NCI-H2196 treated with DMSO at 0.1 percent for 48 hours (cell line): Measurements from ENCODE around the gene ADAMTS19.
"Not testable (repeated sequence)": the region's sequence is repeated elsewhere in the genome, so short reads cannot be mapped to it uniquely, and the experiment has no call there.

ENCODE experiments used
- DNase-seq: peaks from one replicate; lab custom pipeline; 2025; ENCODE audit not compliant: unreplicated experiment; lab: John Stamatoyannopoulos, UW

Gene ADAMTS19, protein sequence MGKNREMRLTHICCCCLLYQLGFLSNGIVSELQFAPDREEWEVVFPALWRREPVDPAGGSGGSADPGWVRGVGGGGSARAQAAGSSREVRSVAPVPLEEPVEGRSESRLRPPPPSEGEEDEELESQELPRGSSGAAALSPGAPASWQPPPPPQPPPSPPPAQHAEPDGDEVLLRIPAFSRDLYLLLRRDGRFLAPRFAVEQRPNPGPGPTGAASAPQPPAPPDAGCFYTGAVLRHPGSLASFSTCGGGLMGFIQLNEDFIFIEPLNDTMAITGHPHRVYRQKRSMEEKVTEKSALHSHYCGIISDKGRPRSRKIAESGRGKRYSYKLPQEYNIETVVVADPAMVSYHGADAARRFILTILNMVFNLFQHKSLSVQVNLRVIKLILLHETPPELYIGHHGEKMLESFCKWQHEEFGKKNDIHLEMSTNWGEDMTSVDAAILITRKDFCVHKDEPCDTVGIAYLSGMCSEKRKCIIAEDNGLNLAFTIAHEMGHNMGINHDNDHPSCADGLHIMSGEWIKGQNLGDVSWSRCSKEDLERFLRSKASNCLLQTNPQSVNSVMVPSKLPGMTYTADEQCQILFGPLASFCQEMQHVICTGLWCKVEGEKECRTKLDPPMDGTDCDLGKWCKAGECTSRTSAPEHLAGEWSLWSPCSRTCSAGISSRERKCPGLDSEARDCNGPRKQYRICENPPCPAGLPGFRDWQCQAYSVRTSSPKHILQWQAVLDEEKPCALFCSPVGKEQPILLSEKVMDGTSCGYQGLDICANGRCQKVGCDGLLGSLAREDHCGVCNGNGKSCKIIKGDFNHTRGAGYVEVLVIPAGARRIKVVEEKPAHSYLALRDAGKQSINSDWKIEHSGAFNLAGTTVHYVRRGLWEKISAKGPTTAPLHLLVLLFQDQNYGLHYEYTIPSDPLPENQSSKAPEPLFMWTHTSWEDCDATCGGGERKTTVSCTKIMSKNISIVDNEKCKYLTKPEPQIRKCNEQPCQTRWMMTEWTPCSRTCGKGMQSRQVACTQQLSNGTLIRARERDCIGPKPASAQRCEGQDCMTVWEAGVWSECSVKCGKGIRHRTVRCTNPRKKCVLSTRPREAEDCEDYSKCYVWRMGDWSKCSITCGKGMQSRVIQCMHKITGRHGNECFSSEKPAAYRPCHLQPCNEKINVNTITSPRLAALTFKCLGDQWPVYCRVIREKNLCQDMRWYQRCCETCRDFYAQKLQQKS

DNA sequence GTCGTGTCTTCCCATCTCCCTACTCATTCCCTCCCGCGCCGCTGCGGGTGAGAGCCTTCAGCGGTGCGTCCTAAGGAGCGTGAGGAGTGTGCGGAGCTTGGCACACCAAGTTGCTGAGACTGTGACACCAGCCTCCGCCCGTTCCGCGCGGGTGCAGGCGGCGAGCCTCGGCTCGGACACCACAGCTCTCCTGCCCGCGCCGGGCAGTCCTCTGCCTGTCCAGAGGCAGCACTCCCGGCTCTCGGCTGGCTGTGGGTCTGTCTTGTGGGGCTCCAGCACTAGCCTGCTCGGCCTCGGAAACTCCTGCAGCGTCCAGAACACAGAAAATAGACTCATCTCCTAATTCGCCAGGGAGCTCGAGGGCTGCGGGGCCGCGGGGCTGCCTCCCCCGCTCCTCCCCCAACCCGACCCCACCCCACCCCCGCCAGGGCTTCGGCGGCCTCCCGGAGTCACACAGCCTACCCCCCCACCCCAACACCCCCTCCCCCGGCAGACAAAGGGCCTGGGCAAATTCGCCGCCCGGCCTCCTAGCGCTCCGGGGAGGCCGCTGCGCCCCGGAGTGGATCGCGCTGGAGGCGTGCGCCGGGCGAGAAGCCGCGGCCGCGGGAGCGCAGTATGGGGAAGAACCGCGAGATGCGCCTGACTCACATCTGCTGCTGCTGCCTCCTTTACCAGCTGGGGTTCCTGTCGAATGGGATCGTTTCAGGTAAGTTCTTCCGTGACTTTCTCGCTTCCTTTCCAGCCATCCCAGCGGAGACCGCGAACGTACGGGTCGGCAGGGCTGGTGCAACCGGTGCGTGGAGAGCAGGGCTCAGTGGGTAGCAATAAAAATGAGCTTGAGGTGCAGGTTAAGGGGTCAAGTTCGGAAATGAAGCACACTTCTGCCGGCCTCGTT, at the start of gene ADAMTS19:
ADAMTS19 (plus strand) TSS at position 522 of the 895 bp plus-strand sequence; CDS start at position 616, 94 bp downstream.
- no peak for DNase-seq

DNA sequence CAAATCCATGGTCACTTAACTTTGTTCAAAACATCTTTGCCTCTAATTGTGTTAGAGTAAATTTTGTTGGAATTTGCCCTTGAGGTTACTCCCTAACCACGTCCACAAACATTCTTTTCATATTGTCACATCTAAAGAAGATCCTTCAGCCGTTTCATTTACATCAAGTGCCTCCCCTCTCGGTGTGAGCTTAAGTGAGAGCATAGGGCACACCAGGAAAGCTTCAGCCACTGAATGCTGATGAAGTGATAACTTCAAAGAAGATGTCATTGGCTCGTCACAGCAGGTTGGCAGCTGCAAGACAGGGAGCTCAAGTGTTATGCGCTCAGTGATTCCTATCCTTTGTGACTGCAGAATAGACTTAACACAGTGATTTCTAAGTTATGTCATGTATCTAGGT, 49.6 kb upstream of the ADAMTS19 start:
- no peak for DNase-seq

DNA sequence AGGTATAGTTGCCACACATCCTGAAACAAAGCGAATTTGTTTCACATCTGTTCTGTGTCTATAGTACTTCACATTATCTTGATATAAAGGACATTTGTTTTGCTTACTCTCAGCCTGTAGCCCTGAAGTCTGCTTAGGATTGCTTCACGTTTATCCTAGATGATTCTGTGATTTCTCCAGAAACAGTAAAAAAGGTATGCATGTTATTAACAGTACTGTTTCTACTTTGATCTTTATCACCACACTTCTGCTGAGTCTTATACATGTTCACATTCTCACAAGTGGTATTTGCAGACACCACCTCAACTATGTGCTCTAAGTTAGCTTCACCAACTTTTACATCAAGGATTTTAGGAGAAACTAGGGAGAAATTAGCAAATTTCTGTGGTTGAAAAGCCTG, 47.4 kb upstream of the ADAMTS19 start:
- DNase-seq: no peak

DNA sequence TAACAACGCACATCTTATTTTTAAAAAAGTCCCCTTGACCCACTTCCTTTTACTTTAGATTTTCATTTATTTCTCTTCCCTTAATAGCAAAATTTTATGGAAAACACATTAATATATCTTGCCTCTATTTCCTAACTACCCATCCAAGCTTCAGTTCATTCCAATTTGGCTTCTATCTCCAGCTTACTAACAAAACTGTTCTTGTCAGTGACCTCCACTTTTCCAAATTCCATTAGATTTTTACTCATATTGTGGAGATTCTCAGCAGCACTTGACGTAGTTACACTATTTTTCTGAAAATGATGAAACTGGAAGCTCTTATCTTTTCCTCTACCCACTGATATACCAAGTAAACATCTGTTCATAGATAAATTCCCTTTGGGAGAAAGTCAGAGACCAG, 46.5 kb upstream of the ADAMTS19 start:
- no peak for DNase-seq

DNA sequence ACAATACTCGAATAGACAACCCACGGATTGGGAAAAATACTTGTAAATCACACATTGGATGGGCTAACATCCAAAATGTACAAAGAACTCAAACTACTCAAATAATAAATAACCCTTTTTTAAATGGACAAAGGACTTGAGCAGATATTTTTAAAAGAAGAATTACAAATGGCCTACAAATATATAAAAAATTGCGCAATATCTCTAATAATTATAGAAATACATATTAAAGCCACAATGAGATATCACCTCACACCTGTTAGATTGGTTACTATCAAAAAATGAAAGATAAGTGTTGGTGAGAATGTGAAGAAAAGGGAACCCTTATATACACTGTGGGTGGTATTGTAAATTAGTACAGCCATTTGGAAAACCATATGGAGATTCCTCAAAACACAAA, 40.8 kb upstream of the ADAMTS19 start:
- DNase-seq: no peak

DNA sequence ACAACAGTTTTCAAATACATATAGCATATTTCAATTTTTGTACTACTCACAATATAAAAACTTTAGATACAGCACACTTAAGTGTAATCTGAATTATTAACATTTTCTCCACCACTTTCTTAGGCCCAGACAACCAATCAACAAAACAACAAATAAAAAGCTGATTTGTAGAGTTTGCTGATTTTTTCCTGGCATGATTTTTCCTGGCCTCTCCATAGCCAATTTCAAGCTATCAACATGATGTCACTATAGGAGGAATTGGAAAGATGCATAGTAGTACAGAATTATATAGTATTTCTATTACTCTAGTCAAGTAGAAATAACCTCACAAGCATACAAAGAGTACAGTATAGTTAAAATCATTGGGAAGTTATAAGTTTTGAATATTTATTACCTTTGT, 35.1 kb upstream of the ADAMTS19 start:
- DNase-seq: no peak

DNA sequence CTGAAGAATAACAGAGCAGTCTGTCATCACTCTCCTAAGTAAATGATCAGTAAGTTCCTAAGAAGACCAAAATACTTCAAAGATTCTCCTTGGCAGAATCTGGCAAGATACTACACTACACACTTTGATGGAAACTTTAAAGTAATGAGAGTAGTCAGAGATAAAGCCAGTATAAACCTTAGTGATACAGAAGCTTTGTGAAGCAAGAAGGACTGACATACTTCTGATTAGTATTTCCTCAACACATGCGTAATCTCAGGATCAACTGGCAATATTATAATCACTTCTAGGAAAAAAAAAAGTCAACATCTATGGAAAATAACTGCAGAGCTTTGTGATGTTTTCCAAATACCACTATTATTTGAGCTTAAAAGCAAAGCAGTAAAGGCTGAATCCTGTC, 34.0 kb upstream of the ADAMTS19 start:
- DNase-seq: no peak

DNA sequence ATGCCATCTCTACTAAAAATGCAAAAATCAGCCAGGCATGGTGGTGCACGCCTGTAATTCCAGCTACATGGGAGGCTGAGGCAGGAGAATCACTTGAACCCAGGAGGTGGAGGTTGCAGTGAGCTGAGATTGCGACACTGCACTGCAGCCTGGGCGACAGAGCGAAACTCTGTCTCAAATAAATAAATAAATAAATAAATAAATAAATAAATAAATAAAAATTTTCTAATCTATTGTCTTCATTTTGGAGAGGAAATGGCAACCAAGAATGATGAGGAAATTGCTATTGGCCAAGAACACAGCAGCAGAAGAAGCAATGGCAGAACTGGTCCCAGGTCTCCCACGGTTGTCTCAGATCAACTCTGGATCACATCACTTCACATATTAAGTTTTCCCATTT, 31.5 kb upstream of the ADAMTS19 start:
- not testable (repeated sequence) for DNase-seq

DNA sequence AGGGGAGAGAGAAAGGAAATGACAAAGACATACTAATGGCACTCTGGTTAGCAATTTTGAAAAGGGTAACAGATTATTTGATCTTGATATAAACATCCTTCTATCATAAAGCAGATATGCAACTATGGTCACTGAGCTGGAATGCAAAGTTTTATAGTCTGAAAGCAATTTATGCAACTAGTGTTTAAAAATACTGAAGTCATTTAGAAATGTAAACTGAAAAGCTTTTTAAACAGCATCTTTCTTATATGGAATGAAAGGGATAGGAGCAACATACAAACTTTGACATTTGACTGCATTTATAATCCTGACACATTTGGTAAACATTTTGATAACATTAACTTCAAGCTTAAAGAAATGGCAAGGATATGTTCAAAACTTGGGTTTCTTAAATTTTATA, 28.7 kb upstream of the ADAMTS19 start:
- no peak for DNase-seq

DNA sequence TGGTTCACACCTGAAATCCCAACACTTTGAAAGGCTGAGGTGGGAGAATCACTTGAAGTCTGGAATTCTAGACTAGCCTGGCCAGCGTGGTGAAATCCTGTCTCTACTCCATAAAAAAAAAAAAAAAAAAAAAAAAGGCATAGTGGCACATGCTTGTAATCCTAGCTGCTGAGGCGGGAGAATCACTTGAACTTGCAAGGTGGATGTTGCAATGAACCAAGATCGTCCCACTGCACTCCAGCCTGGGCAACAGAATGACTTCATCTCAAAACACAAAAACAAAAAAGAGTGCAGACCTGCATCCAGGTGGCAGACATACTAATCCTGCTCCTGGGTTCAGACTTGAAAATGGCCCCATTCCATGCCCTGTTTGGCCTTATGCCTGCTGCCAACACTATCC, 21.8 kb upstream of the ADAMTS19 start:
- DNase-seq: no peak

DNA sequence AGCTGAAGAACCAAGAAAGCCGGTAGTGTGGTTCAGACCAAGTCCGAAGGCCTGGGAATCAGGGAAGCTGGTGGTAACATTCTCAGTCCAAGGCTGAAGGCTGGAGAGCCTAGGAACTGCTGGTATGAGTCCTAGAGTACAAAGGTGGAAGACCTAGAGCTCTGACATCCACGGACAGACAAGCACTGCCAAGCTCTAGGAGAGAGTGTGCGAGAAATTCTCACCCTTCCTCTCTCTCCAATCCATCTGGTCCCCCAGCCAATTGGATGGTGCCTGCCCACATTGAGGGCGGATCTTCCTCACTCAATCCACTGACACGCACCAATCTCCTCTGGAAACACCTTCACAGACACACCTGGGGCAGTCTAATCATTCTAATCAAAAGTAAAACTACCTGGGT, 19.7 kb upstream of the ADAMTS19 start:
- no peak for DNase-seq

DNA sequence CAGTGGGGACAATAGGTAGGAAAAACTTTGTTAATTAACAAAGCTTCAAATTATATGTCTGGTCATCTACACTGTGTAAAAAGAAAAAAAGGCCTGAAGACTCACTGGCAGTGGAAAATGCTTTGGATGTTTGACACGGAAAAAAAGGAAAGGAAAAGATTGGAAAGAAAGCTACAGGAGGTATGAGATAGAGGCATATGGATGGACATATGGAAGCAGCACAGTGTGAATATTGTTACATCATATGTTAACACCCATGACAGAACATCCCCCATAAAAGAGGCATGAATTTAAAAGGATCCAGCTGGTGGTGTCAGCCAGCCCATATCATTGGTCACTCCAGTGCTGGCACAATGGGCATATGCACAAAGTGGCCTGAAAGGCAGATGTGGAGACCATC, 19.0 kb upstream of the ADAMTS19 start:
- no peak for DNase-seq

DNA sequence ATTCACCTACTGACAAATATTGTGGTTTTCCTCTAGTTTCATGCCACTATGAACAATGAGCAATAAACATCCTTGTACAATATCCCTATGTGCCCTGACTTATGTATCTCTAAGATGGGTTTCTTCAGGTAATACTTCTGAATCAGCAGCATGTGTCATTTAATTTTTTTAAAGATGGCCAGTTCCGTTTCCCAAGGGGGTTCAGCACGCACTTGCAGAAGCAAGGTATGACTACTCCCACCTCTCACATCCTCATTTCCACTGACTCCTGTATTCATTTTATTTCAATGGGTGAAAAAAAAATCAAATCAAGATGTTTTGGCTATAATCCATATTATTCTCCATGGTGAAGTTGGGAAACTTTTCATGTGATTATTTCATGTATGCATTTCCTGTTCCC, 14.7 kb upstream of the ADAMTS19 start:
- no peak for DNase-seq

DNA sequence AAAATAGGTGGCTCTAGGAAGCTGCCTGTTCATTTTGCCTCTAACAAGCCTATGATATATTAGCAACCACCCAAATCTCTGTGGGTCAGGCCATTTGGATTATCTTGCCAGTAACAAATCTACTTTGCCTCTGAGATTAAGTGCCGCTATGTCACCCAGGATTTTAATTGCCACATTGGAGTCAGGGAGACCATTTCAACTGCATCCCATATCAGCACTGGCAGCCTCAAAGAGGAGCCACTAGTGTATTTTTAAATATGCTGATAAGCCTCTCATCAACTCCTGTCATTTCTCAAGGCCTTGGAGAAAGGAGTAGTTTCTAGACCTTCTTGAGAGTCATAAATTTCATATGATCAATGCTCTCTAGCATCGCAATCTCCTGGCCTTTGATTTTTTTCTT, 12.1 kb upstream of the ADAMTS19 start:
- no peak for DNase-seq

DNA sequence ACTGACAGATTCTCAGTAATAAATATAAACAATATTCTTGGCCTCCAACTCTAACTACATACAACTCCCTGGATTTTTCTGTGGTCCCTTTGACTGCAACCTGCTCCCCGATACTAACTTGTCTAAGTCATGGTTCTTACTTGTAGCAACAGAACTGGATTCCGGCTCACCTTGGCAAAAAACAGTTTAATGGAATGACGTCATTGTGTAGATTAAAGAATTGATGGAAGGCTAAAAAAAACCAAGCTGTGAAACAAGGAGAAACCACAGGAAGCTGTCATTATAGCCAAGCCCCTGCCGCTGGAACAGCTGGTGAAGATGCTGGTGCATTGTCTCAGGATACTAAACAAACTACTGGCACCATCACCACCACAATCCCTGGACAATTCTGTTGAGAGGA, 11.4 kb upstream of the ADAMTS19 start:
- no peak for DNase-seq

DNA sequence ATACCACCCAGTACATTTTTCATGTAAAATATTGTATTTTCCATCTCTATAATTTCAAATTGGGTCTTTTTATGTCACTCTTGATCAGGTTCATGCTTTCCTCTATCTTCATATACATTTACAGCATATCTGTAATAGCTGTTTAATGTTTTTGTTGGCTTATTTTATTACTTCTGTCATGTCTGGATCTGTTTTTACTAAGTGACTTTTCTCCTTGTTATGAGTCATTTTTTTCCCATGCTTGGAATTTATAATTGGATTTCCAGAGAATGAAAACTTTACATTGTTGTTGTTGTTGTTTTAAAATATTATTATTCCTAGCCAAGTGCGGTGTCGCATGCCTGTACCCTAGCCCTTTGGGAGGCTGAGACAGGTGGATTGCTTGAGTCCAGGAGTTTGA, 5.6 kb upstream of the ADAMTS19 start:
- DNase-seq: no peak

DNA sequence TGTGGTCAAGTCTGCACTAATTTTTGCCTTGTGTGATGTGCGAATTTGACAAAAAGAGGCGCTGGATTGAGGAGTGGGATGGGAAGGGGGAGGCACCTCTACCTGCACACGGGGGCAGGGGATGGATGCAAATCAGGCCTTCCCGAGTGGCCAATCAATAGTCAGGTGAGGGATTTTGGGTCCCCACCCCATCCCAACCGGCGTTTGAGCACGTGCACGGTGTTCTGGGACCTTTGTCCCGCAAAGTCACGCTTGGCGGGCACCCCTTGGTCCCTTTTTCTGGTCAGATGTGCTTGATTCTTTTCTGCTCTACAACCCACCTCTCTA, 685 bp upstream of the ADAMTS19 start:
- no peak for DNase-seq

DNA sequence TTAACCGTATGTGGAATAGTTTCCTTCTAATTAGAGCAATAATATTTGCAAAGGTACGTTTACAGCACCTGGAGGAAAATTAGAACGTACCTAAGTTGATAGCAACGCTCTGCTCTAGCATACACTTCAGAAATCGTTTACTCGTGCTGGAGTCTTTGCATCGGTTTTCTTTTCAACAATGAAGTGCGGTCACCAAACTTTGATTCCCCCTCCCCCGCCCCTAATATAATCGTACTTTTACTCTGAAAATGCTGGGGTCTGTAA, 506 bp downstream of the ADAMTS19 start:
- no peak for DNase-seq

DNA sequence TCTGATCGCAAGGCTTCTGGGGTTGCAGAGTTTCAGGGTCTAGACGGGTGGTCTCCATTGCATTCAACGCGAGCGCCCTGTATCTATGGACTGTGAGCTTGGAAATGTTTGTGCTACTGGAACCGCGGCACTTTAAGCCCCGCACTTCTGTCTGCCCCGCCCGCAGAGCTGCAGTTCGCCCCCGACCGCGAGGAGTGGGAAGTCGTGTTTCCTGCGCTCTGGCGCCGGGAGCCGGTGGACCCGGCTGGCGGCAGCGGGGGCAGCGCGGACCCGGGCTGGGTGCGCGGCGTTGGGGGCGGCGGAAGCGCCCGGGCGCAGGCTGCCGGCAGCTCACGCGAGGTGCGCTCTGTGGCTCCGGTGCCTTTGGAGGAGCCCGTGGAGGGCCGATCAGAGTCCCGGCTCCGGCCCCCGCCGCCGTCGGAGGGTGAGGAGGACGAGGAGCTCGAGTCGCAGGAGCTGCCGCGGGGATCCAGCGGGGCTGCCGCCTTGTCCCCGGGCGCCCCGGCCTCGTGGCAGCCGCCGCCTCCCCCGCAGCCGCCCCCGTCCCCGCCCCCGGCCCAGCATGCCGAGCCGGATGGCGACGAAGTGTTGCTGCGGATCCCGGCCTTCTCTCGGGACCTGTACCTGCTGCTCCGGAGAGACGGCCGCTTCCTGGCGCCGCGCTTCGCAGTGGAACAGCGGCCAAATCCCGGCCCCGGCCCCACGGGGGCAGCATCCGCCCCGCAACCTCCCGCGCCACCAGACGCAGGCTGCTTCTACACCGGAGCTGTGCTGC, 1.0 kb downstream of the ADAMTS19 start:
- no peak for DNase-seq

DNA sequence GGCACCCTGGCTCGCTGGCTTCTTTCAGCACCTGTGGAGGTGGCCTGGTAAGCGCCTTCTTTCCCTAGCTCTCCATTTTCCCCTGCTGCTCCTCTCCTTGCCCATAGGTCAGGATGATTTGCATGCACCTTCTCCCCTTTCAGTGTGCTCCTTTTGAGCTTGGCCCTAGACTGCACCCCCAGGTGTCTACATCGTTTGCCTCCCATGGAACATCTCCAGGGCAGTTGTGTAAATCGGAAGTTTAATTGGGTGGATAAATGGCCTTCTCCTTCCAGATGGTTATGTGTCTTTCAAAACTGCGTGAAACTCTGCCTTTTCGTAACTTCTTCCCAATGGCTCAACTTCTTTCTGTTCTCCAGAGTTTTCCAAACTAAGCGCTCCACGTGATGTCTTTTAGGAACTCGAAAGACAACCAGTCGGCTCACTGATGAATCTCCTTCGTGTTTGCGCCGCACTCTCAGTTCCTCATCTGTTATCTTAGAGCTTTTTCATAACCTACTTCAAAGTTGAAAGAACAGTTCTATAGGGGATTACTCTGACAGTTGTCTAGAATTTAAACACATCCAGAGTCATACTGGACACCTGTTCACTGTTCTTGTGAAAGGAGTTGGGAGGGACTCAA, 1.7 kb downstream of the ADAMTS19 start:
- no peak for DNase-seq
